Nephron (organoid): Measurements from ENCODE around the gene TUBG2.

Experiments
- H3K27ac Mint-ChIP-seq, 3 experiments: 2 replicates each; pipeline ENCODE4 v1.8.0; 2020; ENCODE audit warnings: mixed read lengths in 3 of 3, mild to moderate bottlenecking in 2 of 3, moderate library complexity in 1 of 3
- H3K27me3 Mint-ChIP-seq: 2 replicates; pipeline ENCODE4 v1.8.0; 2021; ENCODE audit warnings: low read depth, mild to moderate bottlenecking, moderate library complexity, mixed read lengths
- H3K36me3 Mint-ChIP-seq: 2 replicates; pipeline ENCODE4 v1.8.0; 2020; ENCODE audit warnings: low read depth, mixed read lengths
- H3K4me1 Mint-ChIP-seq: 2 replicates; pipeline ENCODE4 v1.8.0; 2020; ENCODE audit warnings: mixed read lengths
- H3K4me3 Mint-ChIP-seq, 3 experiments: 2 replicates each; pipeline ENCODE4 v1.8.0; 2020; ENCODE audit warnings: mild to moderate bottlenecking in 3 of 3, mixed read lengths in 3 of 3, moderate library complexity in 2 of 3
- H3K9me3 Mint-ChIP-seq: 2 replicates; pipeline ENCODE4 v1.8.0; 2020; ENCODE audit warnings: mixed read lengths
- CTCF ChIP-seq, 3 experiments: fragments of 200-600 bp; sonication (generic); IDR thresholded peaks; one replicate each; pipeline ENCODE4 v1.5.0; 2021; ENCODE audit warnings: antibody characterized with exemption in 3 of 3; ENCODE audit not compliant: unreplicated experiment in 3 of 3

The TUBG2 gene

GRCh38 chr17:42694524-42694923 is 35.4 kb downstream of the TUBG2 start:
- H3K27me3 Mint-ChIP-seq: no peaks in the 10 kb centered on the region
- peaks cover 18% of the 10 kb centered on the region for H3K4me1 Mint-ChIP-seq
- no peak overlapping the region for H3K4me3 Mint-ChIP-seq
- H3K27ac Mint-ChIP-seq: no peak overlapping the region
- peaks cover 46% of the 10 kb centered on the region for H3K36me3 Mint-ChIP-seq
- no peak for TF ChIP-seq CTCF (IDR thresholded peaks at IDR 0.05; ENCODE audit: unreplicated experiment in 3 of 3)
- H3K9me3 Mint-ChIP-seq: no peaks in the 10 kb centered on the region

GRCh38 chr17:42695500-42695899 is 36.4 kb downstream of the TUBG2 start:
- Mint-ChIP-seq H3K4me1 (peaks cover 25% of the 10 kb centered on the region), H3K27me3 (no peaks in the 10 kb centered on the region), H3K36me3 (peaks cover 45% of the 10 kb centered on the region), H3K9me3 (no peaks in the 10 kb centered on the region), H3K4me3 (no peak overlapping the region), H3K27ac (no peak overlapping the region)
- no peak for TF ChIP-seq CTCF (IDR thresholded peaks at IDR 0.05; ENCODE audit: unreplicated experiment in 3 of 3)

GRCh38 chr17:42697108-42697811 is 38.2 kb downstream of the TUBG2 start:
- Mint-ChIP-seq H3K9me3 (no peaks in the 10 kb centered on the region), H3K36me3 (peaks cover 46% of the 10 kb centered on the region), H3K27ac (peak overlapping the region in 2 of 3 experiments; percentile 32 to 89), H3K27me3 (no peaks in the 10 kb centered on the region), H3K4me1 (peaks cover 35% of the 10 kb centered on the region), H3K4me3 (no peak overlapping the region)
- TF ChIP-seq CTCF (IDR thresholded peaks at IDR 0.05; ENCODE audit: unreplicated experiment in 3 of 3): no peak

- Mint-ChIP-seq H3K4me3 (peak overlapping the region in 1 of 3 experiments; percentile 46), H3K4me1 (peaks cover 35% of the 10 kb centered on the region), H3K27ac (peak overlapping the region; percentile 77 to 92 (median 89)), H3K27me3 (no peaks in the 10 kb centered on the region), H3K9me3 (no peaks in the 10 kb centered on the region), H3K36me3 (peaks cover 47% of the 10 kb centered on the region)
- TF ChIP-seq CTCF (IDR thresholded peaks at IDR 0.05; ENCODE audit: unreplicated experiment in 3 of 3): no peak
These were observed 39.8 kb downstream of the TUBG2 start for GRCh38 chr17:42698736-42699414.

- peak overlapping the region; percentile 77 to 92 (median 89) for H3K27ac Mint-ChIP-seq
- H3K4me3 Mint-ChIP-seq: no peak overlapping the region
These were observed 40.3 kb downstream of the TUBG2 start for GRCh38 chr17:42699415-42699740.

More at GRCh38 chr17:42699415-42699740, 40.3 kb downstream of the TUBG2 start:
- no peak for TF ChIP-seq CTCF (IDR thresholded peaks at IDR 0.05; ENCODE audit: unreplicated experiment in 3 of 3)
- Mint-ChIP-seq H3K4me1 (peaks cover 35% of the 10 kb centered on the region), H3K36me3 (peaks cover 50% of the 10 kb centered on the region), H3K9me3 (no peaks in the 10 kb centered on the region), H3K27me3 (no peaks in the 10 kb centered on the region)
